Body of pancreas (tissue), 4 donors: ENCODE measurements around the gene THBD.

ENCODE experiments used
- POLR2A ChIP-seq, 3 donors: fragments of 450-650 bp; IDR thresholded peaks; one replicate each; pipeline ENCODE4 v1.6.1; 2016; ENCODE audit warnings: antibody characterized with exemption in 3 of 3, mild to moderate bottlenecking in 2 of 3
- TF ChIP-seq, protein P1 (sequence below), 7 experiments: fragments of 450-650 bp in 4 of 7; fragments of 200-600 bp in 3 of 7; sonication (generic) in 3 of 7; IDR thresholded peaks; one replicate each; pipeline ENCODE4 v1.5.1; 2016 to 2019; ENCODE audit warnings: antibody characterized with exemption in 7 of 7

DNA sequence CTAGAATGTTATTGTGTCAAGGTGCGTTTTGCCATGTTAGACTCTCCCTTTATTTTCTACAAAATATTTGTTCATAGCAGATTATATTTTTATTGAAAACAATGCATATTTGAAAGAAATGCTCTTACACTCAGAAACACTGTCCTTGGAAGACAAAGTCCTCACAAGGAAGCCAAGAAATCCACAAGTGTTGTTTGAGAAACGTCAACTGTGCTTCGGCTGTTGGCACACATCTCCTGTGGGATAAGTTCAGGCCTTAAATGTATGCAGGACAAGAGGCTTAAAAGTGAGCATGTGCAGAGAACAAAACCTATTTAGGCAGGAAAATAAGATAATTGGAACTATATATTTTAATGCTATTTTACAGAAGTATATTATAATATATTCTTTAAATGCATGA is 9.5 kb upstream of the THBD start:
- TF ChIP-seq, protein P1, sequence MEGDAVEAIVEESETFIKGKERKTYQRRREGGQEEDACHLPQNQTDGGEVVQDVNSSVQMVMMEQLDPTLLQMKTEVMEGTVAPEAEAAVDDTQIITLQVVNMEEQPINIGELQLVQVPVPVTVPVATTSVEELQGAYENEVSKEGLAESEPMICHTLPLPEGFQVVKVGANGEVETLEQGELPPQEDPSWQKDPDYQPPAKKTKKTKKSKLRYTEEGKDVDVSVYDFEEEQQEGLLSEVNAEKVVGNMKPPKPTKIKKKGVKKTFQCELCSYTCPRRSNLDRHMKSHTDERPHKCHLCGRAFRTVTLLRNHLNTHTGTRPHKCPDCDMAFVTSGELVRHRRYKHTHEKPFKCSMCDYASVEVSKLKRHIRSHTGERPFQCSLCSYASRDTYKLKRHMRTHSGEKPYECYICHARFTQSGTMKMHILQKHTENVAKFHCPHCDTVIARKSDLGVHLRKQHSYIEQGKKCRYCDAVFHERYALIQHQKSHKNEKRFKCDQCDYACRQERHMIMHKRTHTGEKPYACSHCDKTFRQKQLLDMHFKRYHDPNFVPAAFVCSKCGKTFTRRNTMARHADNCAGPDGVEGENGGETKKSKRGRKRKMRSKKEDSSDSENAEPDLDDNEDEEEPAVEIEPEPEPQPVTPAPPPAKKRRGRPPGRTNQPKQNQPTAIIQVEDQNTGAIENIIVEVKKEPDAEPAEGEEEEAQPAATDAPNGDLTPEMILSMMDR (IDR thresholded peaks at IDR 0.05): no peak
- no peak for TF ChIP-seq POLR2A (IDR thresholded peaks at IDR 0.05)
